GM12878 (cell line): ENCODE data around the gene SALL1. TPM values are rescaled to one million over a fixed set of nuclear protein-coding genes. Genes with fewer than 3 reads are reported as not detected.

Experiments
- ATAC-seq: fragments of 200-7000 bp; cut with Tn5 transposase; 3 replicates; pipeline ENCODE4 v1.9.1; 2020; ENCODE audit warnings: mild to moderate bottlenecking, moderate library complexity
- BruUV-seq: library from RNA; stranded (reverse); fragments of 400-500 nt; replicated peaks from 2 replicates; lab custom pipeline; 2021; lab: Mats Ljungman, UMichigan
- CTCF ChIA-PET: fragments of 300-600 bp; sonication (Branson Sonifier 250); formaldehyde crosslinking; extraction: SDS; loops from one replicate; lab custom pipeline; 2021; ENCODE audit warnings: inconsistent platforms; lab: Yijun Ruan, JAX
- POLR2A ChIA-PET: fragments of 350-600 bp; formaldehyde crosslinking; extraction: SDS; loops from one replicate; lab custom pipeline; 2021; ENCODE audit warnings: inconsistent platforms; lab: Charles Lee
- RAD21 ChIA-PET: fragments of 300-600 bp; sonication (Branson Sonifier 250); formaldehyde crosslinking; loops from one replicate; lab custom pipeline; 2023; ENCODE audit warnings: antibody characterized with exemption; ENCODE audit not compliant: unreplicated experiment; lab: Charles Lee
- SMC1A ChIA-PET: fragments of 300-600 bp; sonication (Branson Sonifier 250); formaldehyde crosslinking; loops from one replicate; lab custom pipeline; 2023; ENCODE audit not compliant: unreplicated experiment, uncharacterized antibody; lab: Charles Lee
- DNase-seq: peaks from one replicate; pipeline ENCODE4 v3.0.0-alpha.2; 2011; ENCODE audit warnings: low read depth, low spot score
- FAIRE-seq: peaks from 3 replicates; lab custom pipeline; 2011; peaks lifted over from hg19 to GRCh38; lab: Jason Lieb, UNC
- H2AFZ ChIP-seq: 2 replicates; pipeline ENCODE4 v1.6.0; 2011; ENCODE audit warnings: low read depth, low read length, control low read depth; ENCODE audit not compliant: control insufficient read depth
- H3K27ac ChIP-seq: 2 replicates; pipeline ENCODE4 v1.5.1; 2011; ENCODE audit warnings: control low read depth; ENCODE audit not compliant: control insufficient read depth, insufficient read depth
- H3K27me3 ChIP-seq, 2 experiments: replicated peaks in 1 of 2; 2 replicates each; pipeline versions ENCODE4 v1.6.0 to v1.6.1; 2011; ENCODE audit warnings: low read length in 1 of 2; ENCODE audit not compliant: control insufficient read depth in 2 of 2, insufficient read depth in 2 of 2
- H3K36me3 ChIP-seq, 2 experiments: 2 replicates each; pipeline ENCODE4 v1.5.1; 2011; ENCODE audit warnings: low read length in 1 of 2; ENCODE audit not compliant: control insufficient read depth in 2 of 2, insufficient read depth in 2 of 2
- H3K4me1 ChIP-seq: 2 replicates; pipeline ENCODE4 v1.6.1; 2011; ENCODE audit warnings: mild to moderate bottlenecking, low read length, moderate library complexity, mixed read lengths; ENCODE audit not compliant: control insufficient read depth, insufficient read depth
- H3K4me2 ChIP-seq: 2 replicates; pipeline ENCODE4 v1.6.0; 2011; ENCODE audit warnings: control low read depth; ENCODE audit not compliant: control insufficient read depth, insufficient read depth
- H3K4me3 ChIP-seq: fragments of 200-600 bp; sonication (generic); 2 replicates; pipeline ENCODE4 v1.5.1; 2016
- H3K79me2 ChIP-seq: 2 replicates; pipeline ENCODE4 v1.6.0; 2011; ENCODE audit warnings: low read length; ENCODE audit not compliant: control insufficient read depth, insufficient read depth
- H3K9ac ChIP-seq: 2 replicates; pipeline ENCODE4 v1.8.0; 2011; ENCODE audit warnings: low read length, control low read depth, mixed read lengths; ENCODE audit not compliant: control insufficient read depth, insufficient read depth
- H3K9me3 ChIP-seq: replicated peaks from 3 replicates; pipeline ENCODE4 v1.5.1; 2011; ENCODE audit warnings: mild to moderate bottlenecking, low read length; ENCODE audit not compliant: control insufficient read depth, insufficient read depth
- H4K20me1 ChIP-seq: 2 replicates; pipeline ENCODE4 v1.6.0; 2011; ENCODE audit not compliant: control insufficient read depth, insufficient read depth
- CBX5 ChIP-seq: sonication (generic); IDR thresholded peaks from 2 replicates; pipeline ENCODE4 v1.6.1; 2016; ENCODE audit warnings: low read depth, moderate library complexity, mild to moderate bottlenecking, inconsistent platforms
- CREB1 ChIP-seq: IDR thresholded peaks from 2 replicates; pipeline ENCODE4 v1.6.1; 2012; ENCODE audit warnings: low read depth, mild to moderate bottlenecking, inconsistent platforms
- FOXK2 ChIP-seq: fragments of 450-650 bp; IDR thresholded peaks from 2 replicates; pipeline ENCODE4 v1.6.1; 2017; ENCODE audit warnings: mild to moderate bottlenecking, moderate library complexity
- HDAC2 ChIP-seq: fragments of 200-600 bp; sonication (generic); IDR thresholded peaks from 2 replicates; pipeline ENCODE4 v1.6.1; 2017
- HDGF ChIP-seq: fragments of 450-650 bp; IDR thresholded peaks from 2 replicates; pipeline ENCODE4 v1.6.1; 2016; ENCODE audit warnings: antibody characterized with exemption
- IRF4 ChIP-seq: IDR thresholded peaks from 2 replicates; pipeline ENCODE4 v1.6.1; 2011; ENCODE audit warnings: low read depth, low read length
- KAT2A ChIP-seq: conservative IDR thresholded peaks from 2 replicates; pipeline ENCODE4 v1.6.1; 2011; ENCODE audit warnings: low read depth, low read length; ENCODE audit not compliant: control insufficient read depth
- MTA3 ChIP-seq: IDR thresholded peaks from 2 replicates; pipeline ENCODE4 v1.6.1; 2012; ENCODE audit warnings: low read length, inconsistent platforms, borderline replicate concordance
- NRF1 ChIP-seq: conservative IDR thresholded peaks from 2 replicates; pipeline ENCODE4 v1.6.1; 2011; ENCODE audit warnings: mild to moderate bottlenecking, low read depth, low read length, improper control_type of control experiment
- POLR2A ChIP-seq: IDR thresholded peaks from 2 replicates; pipeline ENCODE4 v1.6.1; 2011; ENCODE audit warnings: low read depth, mild to moderate bottlenecking, low read length
- POU2F2 ChIP-seq: IDR thresholded peaks from 3 replicates; pipeline ENCODE4 v1.6.1; 2011; ENCODE audit warnings: low read depth, mild to moderate bottlenecking, low read length, borderline replicate concordance
- RCOR1 ChIP-seq: conservative IDR thresholded peaks from 2 replicates; pipeline ENCODE4 v1.6.1; 2012; ENCODE audit warnings: low read depth, low read length, improper control_type of control experiment
- RFX5 ChIP-seq: IDR thresholded peaks from 2 replicates; pipeline ENCODE4 v1.6.1; 2011; ENCODE audit warnings: low read depth, low read length, improper control_type of control experiment
- SMC3 ChIP-seq: IDR thresholded peaks from 2 replicates; pipeline ENCODE4 v1.6.1; 2011; ENCODE audit warnings: low read length, improper control_type of control experiment, borderline replicate concordance
- WRNIP1 ChIP-seq: IDR thresholded peaks from 2 replicates; pipeline ENCODE4 v1.6.1; 2011; ENCODE audit warnings: low read depth, low read length, improper control_type of control experiment, borderline replicate concordance
- WGBS: methylation state at CpG from one replicate; pipeline ENCODE4 v1.1.6; 2016; ENCODE audit warnings: low lambda C conversion rate; ENCODE audit not compliant: insufficient replicate concordance, insufficient coverage; ENCODE audit errors: missing lambda C conversion rate; 5-methylcytosine and 5-hydroxymethylcytosine counted together
- in situ Hi-C: fragments of 300-500 bp; cut with MboI; formaldehyde crosslinking; loops from 9 replicates; pipeline ENCODE4 v1.14.3; 2018; ENCODE audit warnings: mixed read lengths
- intact Hi-C: fragments of 100-400 bp; cut with micrococcal nuclease; formaldehyde crosslinking; loops from one replicate; pipeline ENCODE4 v1.14.2; 2022; ENCODE audit not compliant: unreplicated experiment
- polyA plus RNA-seq, 11 experiments: library from polyadenylated mRNA; depleted of rRNA in 4 of 11; unstranded in 6 of 11; stranded (reverse) in 5 of 11; fragments of >200 nt; fragmentation: Nextera tagmentation in 4 of 11; fragmentation: Illumina TruSeq in 1 of 11; extraction: Ambion mirVana in 4 of 11; extraction: Trizol in 1 of 11; gene quantifications; 1 replicate in 1 of 11; 2 replicates in 10 of 11; pipeline versions ENCODE4 v1.2.1 to v1.2.3, GENCODE V29; 2011 to 2016; ENCODE audit warnings: inconsistent platforms in 2 of 11, missing spikeins in 2 of 11, low read depth in 1 of 11
- total RNA-seq, 4 experiments: library from RNA; depleted of rRNA in 3 of 4; stranded (reverse); fragments of >200 nt in 3 of 4; fragmentation: Illumina TruSeq in 1 of 4; extraction: Trizol in 1 of 4; gene quantifications; 2 replicates each; pipeline versions ENCODE4 v1.2.1 to v1.2.3, GENCODE V29; 2013 to 2021
- TF ChIP-seq, protein P1 (sequence below): fragments of 450-650 bp; formaldehyde crosslinking; IDR thresholded peaks from 2 replicates; pipeline ENCODE4 v1.4.0; 2020; ENCODE audit warnings: mild to moderate bottlenecking, moderate library complexity
- TF ChIP-seq, protein P2 (sequence below): fragments of 450-650 bp; IDR thresholded peaks from 2 replicates; pipeline ENCODE4 v1.6.1; 2017; ENCODE audit warnings: mild to moderate bottlenecking, moderate library complexity

The SALL1 gene
- total and polyA plus RNA-seq, 10 of the 15 experiments (the other 5 are each of a cell fraction or from before 2014, with no cell fraction given), result 0.01 to 0.08 (median 0.03) TPM; not detected in 6

DNA sequence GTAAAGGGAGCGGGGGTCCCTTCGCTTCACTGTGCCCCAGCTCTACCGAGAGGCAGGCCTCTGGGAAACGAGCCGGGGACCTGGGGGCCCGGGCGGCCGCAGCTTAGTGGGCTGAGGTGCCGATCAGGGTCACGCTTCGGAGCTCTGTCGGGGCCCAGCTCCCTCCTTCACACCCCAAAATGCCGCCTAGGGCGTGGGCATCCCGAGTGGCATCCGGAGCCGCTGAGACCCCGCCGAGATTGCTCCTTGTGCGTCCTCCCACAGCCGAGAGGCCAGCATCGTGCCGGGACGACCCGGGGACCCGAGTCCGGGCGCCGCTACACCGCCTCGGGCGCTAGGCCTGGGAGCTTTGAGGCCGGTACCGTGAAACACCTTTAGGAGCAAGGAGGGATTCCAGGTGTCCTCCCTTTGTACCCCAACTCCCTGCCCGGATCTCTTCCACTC lies 1.3 kb downstream of the SALL1 start:
- ATAC-seq (no peak), DNase-seq (no peak)
- intact Hi-C loops, result no loop called here
- H3K27ac ChIP-seq, result no peak overlapping the region
- ChIA-PET CTCF (no interaction called here), SMC1A (no interaction called here), POLR2A (no interaction called here)
- in situ Hi-C loops, result no loop called here
- WGBS, result 14% methylated on average over 35 of the region's 35 CpGs
- no peaks in the 10 kb centered on the region for H3K36me3 ChIP-seq
- H3K4me1 ChIP-seq, result no peaks in the 10 kb centered on the region
- peaks cover 2% of the 10 kb centered on the region; the same call in 1 of the 3 replicates for H3K9me3 ChIP-seq
- peaks cover 1 to 8% of the 10 kb centered on the region in 2 experiments for H3K27me3 ChIP-seq
- no peak overlapping the region for H2AFZ ChIP-seq
- H3K4me2 ChIP-seq, result no peak overlapping the region
- H3K79me2 ChIP-seq, result no peaks in the 10 kb centered on the region
- H3K9ac ChIP-seq, result no peak overlapping the region
- TF ChIP-seq CBX5 (no peak), SMC3 (no peak), POU2F2 (no peak), POLR2A (no peak), WRNIP1 (no peak), RCOR1 (no peak), HDGF (no peak), MTA3 (no peak), FOXK2 (no peak), HDAC2 (no peak), KAT2A (no peak), CREB1 (no peak), IRF4 (no peak), NRF1 (no peak), RFX5 (no peak)
- TF ChIP-seq, protein P1, sequence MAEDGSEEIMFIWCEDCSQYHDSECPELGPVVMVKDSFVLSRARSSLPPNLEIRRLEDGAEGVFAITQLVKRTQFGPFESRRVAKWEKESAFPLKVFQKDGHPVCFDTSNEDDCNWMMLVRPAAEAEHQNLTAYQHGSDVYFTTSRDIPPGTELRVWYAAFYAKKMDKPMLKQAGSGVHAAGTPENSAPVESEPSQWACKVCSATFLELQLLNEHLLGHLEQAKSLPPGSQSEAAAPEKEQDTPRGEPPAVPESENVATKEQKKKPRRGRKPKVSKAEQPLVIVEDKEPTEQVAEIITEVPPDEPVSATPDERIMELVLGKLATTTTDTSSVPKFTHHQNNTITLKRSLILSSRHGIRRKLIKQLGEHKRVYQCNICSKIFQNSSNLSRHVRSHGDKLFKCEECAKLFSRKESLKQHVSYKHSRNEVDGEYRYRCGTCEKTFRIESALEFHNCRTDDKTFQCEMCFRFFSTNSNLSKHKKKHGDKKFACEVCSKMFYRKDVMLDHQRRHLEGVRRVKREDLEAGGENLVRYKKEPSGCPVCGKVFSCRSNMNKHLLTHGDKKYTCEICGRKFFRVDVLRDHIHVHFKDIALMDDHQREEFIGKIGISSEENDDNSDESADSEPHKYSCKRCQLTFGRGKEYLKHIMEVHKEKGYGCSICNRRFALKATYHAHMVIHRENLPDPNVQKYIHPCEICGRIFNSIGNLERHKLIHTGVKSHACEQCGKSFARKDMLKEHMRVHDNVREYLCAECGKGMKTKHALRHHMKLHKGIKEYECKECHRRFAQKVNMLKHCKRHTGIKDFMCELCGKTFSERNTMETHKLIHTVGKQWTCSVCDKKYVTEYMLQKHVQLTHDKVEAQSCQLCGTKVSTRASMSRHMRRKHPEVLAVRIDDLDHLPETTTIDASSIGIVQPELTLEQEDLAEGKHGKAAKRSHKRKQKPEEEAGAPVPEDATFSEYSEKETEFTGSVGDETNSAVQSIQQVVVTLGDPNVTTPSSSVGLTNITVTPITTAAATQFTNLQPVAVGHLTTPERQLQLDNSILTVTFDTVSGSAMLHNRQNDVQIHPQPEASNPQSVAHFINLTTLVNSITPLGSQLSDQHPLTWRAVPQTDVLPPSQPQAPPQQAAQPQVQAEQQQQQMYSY (CRISPR knock-in tag), result no peak
- TF ChIP-seq, protein P2, sequence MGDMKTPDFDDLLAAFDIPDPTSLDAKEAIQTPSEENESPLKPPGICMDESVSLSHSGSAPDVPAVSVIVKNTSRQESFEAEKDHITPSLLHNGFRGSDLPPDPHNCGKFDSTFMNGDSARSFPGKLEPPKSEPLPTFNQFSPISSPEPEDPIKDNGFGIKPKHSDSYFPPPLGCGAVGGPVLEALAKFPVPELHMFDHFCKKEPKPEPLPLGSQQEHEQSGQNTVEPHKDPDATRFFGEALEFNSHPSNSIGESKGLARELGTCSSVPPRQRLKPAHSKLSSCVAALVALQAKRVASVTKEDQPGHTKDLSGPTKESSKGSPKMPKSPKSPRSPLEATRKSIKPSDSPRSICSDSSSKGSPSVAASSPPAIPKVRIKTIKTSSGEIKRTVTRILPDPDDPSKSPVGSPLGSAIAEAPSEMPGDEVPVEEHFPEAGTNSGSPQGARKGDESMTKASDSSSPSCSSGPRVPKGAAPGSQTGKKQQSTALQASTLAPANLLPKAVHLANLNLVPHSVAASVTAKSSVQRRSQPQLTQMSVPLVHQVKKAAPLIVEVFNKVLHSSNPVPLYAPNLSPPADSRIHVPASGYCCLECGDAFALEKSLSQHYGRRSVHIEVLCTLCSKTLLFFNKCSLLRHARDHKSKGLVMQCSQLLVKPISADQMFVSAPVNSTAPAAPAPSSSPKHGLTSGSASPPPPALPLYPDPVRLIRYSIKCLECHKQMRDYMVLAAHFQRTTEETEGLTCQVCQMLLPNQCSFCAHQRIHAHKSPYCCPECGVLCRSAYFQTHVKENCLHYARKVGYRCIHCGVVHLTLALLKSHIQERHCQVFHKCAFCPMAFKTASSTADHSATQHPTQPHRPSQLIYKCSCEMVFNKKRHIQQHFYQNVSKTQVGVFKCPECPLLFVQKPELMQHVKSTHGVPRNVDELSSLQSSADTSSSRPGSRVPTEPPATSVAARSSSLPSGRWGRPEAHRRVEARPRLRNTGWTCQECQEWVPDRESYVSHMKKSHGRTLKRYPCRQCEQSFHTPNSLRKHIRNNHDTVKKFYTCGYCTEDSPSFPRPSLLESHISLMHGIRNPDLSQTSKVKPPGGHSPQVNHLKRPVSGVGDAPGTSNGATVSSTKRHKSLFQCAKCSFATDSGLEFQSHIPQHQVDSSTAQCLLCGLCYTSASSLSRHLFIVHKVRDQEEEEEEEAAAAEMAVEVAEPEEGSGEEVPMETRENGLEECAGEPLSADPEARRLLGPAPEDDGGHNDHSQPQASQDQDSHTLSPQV, result no peak
- TF ChIP-seq, all 136 proteins: peak for 0
- BruUV-seq, result no TSS peak
- Histone ChIP-seq H4K20me1 (no peaks in the 10 kb centered on the region), H3K4me3 (no peak overlapping the region)
- FAIRE-seq, result no peak
- RAD21 ChIA-PET, result no interaction called here
